Cerebellar cortex (tissue), 1 donor: ENCODE data around the gene NAGPA.

Source experiments
- DNase-seq: peaks from one replicate; pipeline ENCODE4 v3.0.0-alpha.2; 2015; ENCODE audit warnings: low spot score

NAGPA gene

DNA sequence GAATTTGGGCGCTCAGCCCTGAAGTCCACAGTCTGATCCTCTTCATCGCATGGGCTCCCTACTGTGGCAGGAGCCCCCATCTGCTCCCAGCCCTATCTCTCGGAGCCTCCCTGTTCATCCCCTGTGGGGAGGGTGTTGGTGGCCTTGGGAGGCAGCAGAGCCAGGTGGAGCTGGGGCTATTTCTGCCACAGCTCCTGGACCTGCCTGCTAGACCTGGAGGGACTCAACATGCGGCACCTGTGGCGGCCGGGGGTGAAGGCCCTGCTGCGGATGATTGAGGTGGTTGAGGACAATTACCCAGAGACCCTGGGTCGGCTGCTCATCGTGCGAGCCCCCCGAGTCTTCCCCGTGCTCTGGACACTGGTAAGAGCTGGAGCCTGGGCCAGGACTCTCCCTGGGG is 30.5 kb downstream of the NAGPA start:
- no peak for DNase-seq

GRCh38 chr16:5002699-5003143 is 31.0 kb downstream of the NAGPA start:
- no peak for DNase-seq

- DNase-seq = no peak
These were observed 31.7 kb downstream of the NAGPA start for GRCh38 chr16:5001986-5002385.

DNA sequence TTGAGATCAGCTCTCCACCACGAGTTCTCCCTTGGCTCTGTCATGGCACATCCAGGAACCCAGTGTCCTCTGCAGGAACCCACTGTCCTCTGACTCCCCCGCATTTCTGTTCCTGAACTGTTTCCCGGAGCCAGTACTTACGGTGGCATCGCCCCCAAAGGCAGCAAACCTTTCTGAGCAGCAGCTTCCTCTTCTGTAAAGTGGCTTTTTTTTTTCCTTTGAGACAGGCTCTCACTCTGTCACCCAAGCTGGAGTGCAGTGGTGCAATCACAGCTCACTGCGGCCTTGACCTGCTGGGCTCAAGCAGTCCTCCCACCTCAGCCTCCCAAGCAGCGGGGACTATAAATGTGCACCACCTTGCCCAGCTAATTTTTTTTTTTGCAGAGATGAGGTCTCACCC is 32.2 kb downstream of the NAGPA start:
- no peak for DNase-seq

DNA sequence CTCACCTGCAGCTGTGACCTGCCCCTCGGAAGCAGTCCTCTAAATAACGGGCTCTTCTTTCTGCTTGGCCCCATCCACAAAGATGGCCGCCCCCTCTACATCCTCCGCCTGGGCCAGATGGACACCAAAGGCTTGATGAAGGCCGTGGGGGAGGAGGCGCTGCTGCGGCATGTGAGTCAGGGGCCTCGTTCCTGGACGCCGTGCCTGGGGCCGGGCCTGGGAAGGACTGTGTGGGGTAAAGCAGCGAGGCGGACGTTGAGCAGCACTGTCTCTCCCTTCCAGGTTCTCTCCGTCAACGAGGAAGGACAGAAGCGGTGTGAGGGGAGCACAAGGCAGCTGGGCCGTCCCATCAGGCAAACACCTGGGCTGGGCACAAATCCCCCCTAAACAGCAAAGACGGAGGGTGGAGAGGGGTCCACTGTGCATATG is 33.1 kb downstream of the NAGPA start:
- DNase-seq = no peak

DNA sequence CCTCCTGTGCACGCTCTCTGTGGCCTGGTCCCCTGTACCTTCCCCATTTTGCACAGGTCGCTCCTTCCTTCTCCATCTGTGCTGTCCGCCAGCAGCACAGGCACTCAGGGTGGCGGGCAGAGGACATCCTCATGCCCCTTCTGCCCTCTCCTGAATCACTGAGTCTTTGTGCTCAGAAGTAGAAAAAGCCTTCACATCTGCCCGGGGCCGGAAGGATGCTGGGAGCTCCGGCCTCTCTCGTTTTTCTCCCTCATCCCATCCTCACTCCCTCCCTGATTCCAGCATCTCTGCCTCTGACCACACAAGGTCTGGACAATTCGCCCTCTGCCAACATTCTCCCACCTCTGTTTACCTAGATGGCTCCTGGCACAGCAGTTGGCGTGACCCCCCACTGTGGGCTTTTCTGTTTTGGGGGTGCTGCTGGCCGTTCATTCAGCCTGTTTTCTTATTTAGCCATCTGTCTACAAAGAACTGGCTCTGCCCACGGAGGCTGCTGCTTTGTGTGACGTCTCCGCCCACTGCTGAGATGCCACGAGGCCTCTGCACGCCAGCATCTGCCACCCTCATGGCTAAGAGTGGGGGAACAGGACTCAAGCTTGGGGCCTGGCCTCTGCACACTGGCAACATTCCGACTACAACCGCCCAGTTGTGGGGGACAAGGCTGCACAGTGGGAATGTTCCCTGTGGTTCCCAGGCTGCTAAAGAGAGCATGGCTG is 38.9 kb downstream of the NAGPA start:
- peak; percentile 36 for DNase-seq

- no peak for DNase-seq
These were observed 42.0 kb downstream of the NAGPA start for GRCh38 chr16:4991754-4992153.

DNA sequence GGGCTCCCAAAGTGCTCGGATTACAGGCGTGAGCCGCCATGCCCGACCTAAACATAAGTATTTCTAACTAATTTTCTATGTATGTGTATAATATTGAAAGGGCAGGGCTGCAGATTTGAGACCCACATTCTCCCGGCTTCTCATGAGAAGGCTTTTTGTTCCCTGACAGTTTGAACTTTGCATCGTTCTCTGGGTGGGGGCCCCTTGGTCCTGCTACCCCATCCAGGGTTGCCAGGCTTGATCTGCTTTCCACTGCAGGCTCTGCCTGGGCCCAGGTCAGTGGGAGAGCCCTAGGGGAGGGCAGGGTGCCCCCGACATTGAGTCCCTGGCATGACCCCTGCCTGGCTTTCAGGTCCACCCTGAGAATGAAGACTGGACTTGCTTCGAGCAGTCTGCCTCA is 43.3 kb downstream of the NAGPA start:
- no peak for DNase-seq

- DNase-seq = no peak
These were observed 44.2 kb downstream of the NAGPA start for GRCh38 chr16:4989391-4990006.

GRCh38 chr16:4988647-4989046 is 45.1 kb downstream of the NAGPA start:
- no peak for DNase-seq

DNA sequence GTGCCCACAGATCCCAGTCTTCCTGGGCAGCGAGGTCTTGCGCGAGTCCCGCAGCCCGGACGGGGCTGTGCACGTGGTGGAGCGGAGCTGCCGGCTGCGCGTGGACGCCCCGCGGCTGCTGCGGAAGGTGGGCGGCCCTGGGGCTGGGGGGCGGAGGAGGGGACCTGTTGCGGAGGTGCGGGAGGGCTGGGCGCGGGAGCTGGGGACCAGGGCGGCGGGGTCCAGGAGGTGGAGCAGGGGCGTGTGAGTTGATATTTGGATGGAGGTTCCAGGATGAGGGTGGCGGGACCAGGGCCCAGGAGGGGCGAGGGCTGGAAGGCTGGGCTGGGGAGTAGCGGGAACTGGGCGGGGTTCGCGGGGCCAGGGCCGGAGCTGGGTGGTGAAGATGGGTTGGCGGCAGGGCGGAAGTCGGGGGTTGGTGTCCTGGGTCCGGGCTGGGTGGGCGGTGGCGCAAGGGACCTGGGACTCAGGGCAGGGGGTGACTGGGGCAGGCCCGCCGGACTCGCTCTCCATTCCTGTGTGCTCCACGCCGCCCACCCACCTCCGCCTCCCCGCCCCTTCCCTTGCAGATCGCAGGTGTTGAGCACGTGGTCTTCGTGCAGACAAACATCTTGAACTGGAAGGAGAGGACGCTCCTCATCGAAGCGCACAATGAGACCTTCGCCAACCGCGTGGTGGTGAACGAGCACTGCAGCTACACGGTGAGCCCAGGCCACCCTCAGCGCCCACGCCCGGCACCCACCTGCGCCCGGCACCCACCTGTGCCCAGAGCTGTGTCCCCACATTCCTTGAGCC is 46.0 kb downstream of the NAGPA start:
- DNase-seq = no peak

DNA sequence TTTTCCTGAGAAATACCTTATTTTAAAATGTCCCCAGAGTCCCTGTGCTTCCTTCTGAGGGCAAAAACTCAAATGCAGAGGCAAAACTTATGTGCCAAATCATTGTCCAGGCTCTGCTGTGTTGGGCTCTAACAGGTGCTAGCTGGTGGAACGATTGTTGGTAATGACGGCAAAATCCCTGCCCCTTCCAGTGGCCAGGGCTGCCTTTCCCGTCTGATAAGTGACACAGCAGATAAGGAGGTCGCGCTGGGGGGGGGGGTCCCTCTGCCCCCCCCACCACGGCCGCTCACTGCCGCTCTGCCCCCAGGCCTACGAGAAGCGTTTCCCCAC is 46.5 kb downstream of the NAGPA start:
- no peak for DNase-seq

DNA sequence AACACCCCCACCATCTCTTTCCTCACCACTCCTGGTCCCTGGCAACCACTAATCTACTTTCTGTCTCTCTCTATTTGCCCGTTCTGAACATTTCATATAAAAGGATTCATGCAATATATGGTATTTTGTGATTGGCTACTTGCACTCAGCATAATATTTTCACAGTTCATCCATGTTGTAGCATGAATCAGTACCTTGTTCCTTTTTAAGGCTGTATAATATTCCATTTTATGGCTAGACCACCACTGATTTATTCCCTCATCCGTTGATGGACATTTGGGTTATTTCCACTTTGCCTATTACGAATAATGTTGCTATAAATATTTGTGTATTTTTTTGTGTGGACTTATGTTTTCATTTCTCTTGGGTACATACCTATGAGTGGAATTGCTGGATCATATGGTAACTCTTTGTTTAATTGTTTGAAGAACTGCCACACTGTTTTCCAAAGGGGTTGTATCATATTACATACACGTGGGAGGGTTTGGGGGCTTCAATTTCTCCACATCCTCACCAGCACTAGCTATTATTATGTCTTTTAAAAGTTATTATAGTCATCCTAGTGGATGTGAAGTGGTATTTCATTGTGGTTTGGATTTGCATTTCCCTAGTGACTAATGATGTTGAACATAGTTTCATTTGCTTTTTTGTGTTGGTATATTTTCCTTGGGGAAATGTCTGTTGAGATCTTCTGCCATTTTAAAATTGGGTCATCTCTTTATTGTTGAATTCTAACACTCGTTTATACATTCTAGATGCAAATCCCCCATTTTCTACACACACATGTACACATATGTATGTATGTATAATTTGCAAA is 49.4 kb downstream of the NAGPA start:
- DNase-seq = no peak

DNA sequence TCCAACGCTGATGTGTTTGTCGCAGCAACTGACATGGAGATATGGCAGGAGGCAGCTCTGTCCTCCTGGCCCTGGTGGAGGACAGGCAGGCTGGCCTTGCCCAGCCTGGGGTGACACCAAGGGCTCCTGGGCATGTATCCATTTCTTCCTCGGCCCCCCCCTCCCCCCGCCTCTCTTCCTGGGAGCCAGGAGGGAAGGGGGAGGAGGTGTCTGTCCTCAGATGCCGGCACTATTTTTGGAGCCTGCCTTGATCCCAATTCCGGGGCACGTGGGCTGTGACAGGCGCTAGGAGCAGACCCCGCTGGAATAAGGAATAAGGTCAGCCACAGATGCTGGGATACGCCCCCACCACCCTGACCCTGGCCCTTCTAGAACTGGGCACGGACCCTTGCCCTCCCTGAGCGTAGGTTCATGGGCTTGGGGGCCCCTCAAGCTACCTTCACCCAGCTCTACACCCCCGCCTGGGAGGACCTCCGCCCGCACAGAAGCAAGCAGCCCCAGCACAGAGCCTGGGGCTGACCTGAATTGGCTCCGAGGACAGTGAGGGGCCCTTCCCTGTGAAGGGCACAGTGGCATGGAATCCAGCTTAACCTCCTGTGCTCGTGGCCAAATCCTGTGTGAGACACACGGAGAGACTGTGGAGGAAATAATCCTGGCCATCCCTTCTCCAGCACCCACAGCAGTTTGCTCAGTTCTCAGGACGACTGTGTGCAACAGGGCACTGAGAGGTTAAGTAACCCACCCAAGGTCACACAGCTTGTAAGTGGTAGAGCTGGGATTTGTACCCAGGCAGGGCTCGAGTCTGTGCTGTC is 51.5 kb downstream of the NAGPA start:
- DNase-seq = peak; percentile 16

GRCh38 chr16:4981473-4981872 is 52.3 kb downstream of the NAGPA start:
- no peak for DNase-seq

GRCh38 chr16:4980691-4981090 is 53.0 kb downstream of the NAGPA start:
- DNase-seq = no peak

GRCh38 chr16:4979736-4980660 is 53.7 kb downstream of the NAGPA start:
- DNase-seq = no peak

DNA sequence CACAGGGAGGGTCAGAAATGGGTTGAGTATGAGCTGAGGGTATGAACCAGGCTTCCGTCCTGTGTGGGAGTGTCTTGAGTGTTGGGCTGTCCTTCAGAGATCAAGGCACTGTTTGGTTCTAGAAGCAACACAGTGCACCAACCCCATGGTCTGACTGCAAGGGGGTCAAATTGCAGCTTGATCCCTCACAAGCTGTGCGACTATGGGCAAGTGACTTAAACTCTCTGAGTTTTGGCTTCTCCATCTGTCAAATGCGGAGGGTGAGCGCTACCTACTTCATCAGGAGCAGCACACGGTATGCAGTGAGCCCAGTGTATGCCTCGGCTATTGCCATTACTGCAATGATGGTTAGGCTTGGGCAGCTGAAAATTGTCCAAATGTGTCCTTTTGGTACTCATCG is 54.6 kb downstream of the NAGPA start:
- DNase-seq = no peak

GRCh38 chr16:4976611-4977145 is 57.1 kb downstream of the NAGPA start:
- no peak for DNase-seq

- DNase-seq = no peak
These were observed 57.7 kb downstream of the NAGPA start for GRCh38 chr16:4976079-4976478.
